ENCODE measurements around the gene TDRD1.

TDRD1 gene

DNA sequence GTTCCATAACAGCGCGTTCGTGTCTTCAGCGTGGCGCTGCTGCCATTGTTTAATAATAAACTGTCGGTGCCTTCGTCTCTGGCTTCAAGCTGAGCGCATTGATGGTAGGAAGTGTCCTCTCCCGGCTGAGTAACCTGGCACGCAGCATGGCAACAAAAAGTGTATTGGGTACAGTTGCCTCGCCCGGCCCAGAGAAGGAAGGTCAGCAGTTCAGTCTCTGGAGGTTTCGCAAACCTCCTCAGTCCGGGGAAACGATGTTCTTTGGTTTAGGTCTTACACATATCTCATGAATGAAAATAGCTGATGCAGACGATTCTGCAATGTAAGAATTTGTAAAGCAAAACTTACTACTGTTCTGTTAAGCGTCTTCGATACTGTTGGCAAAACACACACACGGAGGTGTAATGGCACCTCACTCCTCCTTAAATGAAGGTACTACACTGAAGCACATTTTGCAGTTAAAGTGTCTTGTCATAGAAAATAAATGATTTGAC, 4.4 kb upstream of the TDRD1 start:
- no peak for DNase-seq (ENCODE audit: low spot score)

DNA sequence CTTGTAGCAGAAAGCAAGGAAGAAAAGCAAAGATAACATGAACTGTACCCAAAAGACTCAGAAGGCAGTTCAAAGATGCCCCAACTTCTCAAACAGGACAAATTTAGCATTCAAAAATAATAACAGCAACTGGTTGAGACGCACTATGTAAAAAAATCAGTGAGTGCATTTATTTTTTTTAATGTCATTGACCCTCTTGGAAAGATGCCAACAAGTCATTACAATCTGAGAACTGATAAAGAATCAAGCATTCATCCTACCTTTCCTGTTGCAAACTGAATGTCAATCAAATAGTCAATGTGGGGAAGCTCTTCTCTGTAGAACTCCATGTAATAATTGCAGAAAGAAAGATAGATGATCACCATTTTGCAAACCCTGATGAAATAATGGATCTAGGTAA, 3.5 kb upstream of the TDRD1 start:
- no peak for DNase-seq (ENCODE audit: low spot score)

DNA sequence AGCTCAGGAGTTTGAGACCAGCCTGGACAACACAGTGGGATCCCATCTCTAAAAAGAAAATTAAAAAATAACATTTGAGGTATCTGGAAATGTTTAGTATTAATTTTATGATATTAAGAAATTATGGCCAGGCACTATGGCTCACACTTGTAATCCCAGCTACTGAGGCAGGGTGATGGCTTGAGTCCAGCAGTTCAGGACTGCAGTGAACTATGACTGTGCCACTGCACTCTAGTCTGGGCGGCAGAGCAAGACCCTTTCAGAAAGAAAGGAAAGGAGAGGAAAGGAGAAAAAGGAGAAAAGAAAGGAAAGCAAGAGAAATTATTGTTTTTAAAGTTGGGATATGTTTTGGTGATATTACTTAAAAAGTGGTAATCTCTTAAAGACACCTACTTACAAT, 2.6 kb upstream of the TDRD1 start:
- DNase-seq (ENCODE audit: low spot score): no peak

DNA sequence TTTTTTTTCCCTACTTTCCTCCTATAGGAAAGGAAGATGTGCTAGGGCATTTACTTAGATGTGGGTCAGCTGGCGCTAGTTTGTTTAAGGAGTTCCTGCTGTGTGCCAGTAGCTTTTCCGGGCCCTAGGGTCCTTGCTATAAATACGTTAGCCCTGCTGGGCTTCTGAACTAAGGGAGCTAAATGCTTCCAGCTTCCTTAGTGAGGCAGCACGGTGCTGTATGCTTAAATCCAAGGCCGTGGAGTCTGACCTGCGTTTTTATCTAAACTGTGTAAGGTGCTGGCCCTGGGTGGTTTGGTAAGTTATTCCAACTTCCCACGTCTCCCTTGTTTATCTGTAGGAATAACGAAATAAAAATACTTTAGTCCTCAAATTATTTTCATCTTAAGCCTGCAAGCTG, 594 bp downstream of the TDRD1 start:
- DNase-seq (ENCODE audit: low spot score): no peak

DNA sequence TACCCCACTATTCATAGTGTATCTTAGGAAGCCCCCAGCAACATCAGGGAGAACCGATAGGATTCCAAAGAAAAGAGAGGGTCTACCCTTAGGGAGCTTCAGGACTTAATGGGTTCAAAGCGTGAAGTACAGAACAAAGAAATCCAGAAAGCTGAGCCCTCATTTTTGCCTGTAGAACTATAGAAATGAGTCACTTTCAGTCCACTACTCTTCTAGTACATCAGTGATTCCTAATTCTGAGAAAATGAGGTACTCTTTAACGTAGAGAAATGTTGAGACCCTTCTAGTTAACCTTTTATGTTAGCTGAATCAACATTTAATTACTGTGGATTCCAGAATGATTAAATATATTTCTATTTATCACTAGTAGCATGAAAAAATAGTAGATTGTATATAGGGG, 1.8 kb downstream of the TDRD1 start:
- no peak for DNase-seq (ENCODE audit: low spot score)

DNA sequence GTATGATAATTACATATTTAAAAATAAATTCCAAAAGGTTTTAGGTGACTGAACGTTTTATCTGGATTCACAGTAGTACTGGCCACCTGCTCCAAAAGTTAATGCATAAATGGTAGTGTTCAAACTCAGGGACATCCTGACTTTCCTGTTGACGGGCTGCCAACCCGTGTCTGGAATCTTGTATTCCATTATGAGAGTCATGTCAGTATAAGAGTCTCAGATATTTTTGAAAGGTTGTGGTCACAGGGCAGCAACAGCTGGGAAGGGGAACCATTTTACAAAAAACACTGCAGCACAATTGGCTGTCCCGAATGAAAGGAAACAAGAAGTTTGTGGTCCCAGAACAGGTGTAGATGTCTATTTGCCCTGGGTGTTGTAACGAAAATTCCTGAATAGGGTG, 2.8 kb downstream of the TDRD1 start:
- no peak for DNase-seq (ENCODE audit: low spot score)

DNA sequence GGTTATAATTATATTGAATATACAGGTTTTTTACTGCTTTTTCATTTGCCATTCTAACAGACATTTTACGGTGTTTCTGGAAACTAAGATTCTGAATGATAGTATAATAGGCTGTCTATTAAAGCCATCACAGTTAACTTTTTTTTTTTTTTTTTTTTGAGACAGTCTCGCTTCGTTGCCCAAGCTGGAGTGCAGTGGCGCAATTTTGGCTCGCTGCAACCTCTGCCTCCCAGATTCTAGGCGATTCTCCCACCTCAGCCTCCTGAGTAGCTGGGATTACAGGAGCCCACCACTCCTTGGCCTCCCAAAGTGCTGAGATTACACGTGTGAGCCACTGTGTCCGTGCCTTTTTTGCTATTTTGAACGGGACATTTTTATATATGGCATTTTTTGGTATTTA, 4.4 kb downstream of the TDRD1 start:
- no peak for DNase-seq (ENCODE audit: low spot score)

DNA sequence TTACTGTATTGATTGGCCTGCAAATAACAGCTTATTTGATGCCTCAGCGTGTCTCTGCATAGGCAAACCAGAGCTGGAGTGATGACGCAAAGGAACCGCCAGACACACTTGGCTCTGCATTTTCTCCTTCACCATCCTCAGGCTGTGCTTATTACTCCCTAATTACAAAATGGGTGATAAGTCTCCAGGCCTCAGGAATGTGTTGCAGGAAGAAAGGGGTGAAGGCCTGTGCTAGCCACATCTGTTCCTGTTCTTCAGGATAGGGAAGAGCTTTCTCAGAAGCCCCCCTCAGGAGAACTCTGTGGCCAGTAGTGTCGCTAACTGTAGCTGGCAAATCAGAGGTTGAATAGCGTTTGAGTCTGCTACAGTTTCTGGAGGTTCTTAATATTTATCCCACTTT, 5.1 kb downstream of the TDRD1 start:
- DNase-seq (ENCODE audit: low spot score): no peak

DNA sequence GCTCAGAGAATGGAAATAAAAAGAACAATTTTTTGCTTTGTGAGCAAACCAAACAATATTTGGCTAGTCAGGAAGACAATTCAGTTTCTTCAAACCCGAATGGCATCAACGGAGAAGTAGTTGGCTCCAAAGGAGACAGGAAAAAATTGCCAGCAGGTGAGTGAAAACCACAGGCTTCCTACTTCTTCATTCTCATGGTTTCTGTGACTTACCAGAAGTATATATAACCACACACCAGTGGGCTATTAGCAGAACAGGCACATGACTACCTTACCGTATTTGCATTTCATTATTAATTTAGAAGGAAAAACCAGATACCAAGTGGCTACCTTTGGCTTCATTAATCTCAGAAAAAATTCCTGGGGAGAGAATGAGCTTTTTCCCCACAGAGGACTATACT, 8.8 kb downstream of the TDRD1 start:
- DNase-seq (ENCODE audit: low spot score): no peak

DNA sequence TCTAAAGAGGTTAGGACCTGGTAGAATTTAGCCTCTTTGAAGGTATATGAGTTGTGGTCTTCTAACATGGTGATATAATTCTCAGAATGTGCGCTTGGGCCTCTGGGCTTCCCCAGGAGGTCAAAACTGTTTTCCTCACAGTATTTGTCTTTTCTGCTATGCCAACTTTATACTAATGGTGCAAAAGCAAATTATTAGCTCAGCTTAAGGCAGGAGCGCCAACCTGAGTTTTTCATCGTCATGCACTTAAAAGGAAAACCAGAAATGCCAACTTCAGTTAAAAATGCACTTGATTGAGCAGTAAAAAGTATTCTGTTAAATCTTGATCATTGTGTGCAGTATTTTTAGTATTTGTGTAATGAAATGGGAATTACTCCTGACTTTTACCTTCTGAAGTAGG, 9.7 kb downstream of the TDRD1 start:
- DNase-seq (ENCODE audit: low spot score): no peak

DNA sequence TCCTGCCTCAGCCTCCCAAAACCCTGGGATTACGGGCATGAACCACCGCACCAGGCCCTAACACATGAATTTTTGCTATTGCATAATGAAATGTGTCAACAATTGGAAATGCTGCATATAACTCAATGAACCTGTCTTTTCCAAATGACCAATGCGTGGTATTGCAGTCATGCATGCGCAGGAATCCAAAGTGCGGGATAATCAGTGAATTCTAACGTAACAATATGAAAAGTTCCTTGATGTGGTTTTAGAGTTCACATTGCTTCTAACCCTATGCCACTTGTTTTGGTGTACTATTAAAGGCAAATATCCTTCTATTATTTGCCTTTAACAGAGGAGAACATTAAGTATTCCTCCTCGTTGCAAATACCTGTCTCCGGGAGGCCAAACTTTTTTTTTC, 10.5 kb downstream of the TDRD1 start:
- DNase-seq (ENCODE audit: low spot score): no peak

DNA sequence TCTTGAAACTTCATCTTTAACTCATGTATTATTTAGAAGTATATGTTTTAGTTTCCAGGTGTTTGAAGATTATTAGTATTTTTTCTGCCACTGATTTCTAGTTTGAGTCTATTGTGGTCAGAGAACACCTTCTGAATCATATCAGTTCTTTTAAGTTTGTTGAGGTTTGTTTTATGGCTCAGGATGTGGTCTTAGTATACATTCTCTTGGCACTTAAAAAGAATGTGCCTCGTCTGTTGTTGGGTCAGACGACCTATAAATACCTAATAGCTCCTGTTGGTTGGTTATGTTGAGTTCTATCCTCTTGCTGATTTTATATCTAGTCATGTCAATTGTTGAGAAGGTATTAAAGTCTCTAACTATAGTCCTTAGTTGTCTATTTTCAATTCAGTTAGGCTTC, 15.9 kb downstream of the TDRD1 start:
- DNase-seq (ENCODE audit: low spot score): no peak

DNA sequence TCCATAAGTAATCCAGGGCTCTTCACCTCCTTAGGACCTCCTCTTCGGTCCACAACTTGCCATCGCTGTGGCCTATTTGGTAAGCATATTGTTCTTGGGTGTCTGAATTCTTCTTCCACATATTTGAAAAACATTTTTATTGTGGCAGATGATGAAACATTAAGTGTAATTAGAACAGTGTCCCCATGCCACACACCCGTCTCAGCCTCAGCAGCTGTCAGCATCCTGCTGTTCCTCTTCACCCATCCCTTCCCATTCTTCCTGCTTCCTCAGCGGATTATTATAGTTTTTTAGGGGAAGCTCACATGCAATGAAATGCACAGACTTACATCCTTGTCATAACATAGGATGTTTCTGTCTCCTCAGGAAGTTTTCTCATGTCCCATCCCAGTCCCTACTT, 20.1 kb downstream of the TDRD1 start:
- DNase-seq (ENCODE audit: low spot score): no peak

DNA sequence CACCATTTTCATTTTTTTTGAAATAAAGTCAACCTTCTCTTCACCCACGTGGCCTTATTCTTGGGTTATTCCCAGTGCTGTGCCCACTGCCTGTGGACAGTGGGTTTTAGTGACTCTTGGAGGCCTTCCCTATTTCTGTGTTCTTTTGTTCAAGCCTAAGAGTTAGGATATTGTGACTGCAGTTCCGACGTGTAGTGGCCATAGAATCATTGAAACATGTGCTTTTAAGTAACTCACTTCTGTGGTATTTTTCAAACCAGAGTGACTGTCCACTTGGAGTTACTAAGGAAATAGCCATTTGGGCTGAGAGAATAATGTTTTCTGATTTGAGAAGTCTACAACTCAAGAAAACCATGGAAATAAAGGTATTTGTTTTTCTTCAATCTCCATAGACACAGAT, 23.7 kb downstream of the TDRD1 start:
- no peak for DNase-seq (ENCODE audit: low spot score)

DNA sequence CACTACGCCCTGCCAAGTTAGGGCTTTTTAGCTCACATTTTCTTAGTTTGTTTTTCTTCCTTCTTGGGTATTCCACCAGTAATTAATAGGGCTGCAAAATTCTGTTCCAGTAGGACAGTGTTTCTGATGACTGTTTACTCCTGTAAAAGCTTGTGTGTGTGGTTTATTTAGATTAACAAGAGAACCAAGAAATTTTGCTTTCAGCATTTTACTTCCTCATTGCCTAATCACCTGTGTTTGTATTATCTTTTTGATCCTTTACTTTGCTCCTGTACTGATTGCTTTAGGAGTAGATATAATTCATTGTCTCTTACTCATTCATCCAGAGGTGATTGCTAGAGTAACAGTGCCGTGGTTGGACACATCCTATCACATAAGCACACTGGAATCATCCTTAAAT, 27.7 kb downstream of the TDRD1 start:
- no peak for DNase-seq (ENCODE audit: low spot score)

DNA sequence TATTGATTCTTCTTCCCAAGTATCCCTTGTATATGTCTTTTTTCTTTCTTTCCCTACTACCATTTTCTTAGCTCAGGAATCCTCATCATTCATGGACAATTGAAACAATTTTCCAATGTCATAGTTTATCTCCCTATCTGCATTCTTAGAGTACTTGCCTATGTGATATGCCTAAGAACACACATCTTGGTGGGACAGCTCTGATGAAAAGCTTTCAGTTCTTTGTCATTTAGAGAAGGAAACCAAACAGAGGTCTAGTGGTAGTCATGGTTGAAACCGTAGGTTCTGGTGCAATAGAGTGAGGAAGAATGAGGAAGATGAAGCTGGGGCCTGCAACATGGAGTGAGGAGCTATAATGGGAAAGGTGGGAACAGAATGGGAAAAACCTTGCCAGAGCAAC, 28.2 kb downstream of the TDRD1 start:
- DNase-seq (ENCODE audit: low spot score): no peak

DNA sequence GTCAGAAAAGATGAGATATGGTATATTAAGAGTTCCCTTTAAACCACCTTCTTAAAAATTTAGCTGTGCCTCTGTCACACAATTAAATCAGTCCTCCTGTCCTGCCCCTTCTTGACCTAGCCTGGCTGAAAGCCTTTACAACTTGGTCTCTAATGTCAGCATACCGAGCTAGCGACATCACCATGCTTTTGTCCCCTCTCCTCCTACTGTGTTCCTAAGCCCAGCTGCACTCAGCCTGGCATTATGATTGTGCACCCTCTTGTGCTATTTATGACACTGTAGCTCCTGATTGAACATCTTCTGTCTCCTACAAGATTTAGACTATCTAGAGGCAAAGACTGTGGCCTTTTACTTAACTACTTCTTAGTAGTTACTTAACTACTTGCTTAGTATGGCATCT, 29.2 kb downstream of the TDRD1 start:
- DNase-seq (ENCODE audit: low spot score): no peak

DNA sequence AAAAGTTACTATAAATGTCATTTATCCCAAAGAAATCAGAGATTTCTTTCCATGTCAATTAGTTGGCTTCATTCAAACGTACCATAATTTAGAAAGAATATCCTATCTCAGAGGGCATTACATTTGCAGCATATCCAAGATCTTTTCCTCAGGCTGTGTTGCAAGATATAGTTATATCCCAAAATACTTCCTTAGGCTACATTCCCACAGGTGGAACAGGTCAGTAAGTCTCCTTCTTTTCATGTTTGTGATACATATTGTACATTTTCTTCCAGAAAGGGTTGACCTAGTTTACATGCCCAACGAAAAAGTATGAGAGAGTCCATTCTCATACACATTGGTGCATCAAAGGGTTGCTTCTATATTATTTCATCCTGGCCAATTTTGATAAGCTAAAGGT, 33.0 kb downstream of the TDRD1 start:
- DNase-seq (ENCODE audit: low spot score): no peak

DNA sequence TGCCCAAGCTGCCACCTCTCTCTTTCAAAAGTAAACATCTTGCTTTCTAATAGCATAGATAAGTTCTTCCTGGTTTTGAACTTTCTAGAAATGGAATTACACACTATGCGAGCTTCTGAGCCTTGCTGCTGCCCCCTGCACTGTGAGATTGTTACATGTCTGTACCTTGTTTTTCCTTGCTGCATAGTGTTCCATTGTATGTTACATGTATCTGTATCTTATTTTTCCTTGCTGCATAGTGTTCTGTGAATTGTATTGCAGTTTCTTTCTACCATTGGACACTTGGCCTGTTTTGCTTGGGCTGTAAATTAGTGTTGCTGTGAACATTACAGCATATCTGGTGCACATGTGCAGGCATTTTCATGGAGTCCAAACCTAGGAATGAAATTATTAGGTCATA, 35.9 kb downstream of the TDRD1 start:
- DNase-seq (ENCODE audit: low spot score): no peak

DNA sequence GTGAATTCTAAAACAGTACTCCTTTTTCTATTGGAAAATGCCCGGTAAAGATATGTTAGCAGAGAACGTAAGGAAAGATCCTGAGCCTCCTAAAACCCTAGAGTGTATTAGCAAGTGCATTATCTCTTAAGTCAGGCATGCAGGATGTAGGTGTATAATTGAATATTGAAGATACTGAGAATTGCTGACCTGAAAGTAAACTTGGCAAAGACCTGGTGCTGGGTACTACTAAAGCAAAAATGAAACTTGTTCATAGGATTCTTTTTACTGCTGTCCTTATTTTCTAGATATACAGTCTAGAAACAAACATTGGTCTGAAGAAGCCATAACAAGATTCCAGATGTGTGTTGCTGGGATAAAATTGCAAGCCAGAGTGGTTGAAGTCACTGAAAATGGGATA, 41.1 kb downstream of the TDRD1 start:
- DNase-seq (ENCODE audit: low spot score): no peak

DNA sequence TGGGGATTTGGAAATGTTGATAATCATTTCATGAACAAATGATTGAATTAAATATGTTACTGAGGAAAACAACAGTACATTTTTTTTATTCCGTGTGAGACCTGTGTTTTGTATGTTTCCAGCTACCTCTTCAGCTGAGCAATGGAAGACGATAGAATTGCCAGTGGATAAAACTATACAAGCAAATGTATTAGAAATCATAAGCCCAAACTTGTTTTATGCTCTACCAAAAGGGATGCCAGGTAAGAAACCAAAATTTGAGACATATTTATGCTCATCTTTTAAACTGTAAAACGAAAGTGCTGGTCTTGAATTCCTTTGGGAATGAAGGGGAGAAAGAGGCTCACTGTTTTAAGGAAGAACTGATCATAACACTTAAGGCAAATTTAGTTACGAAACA, 42.1 kb downstream of the TDRD1 start:
- DNase-seq (ENCODE audit: low spot score): no peak

DNA sequence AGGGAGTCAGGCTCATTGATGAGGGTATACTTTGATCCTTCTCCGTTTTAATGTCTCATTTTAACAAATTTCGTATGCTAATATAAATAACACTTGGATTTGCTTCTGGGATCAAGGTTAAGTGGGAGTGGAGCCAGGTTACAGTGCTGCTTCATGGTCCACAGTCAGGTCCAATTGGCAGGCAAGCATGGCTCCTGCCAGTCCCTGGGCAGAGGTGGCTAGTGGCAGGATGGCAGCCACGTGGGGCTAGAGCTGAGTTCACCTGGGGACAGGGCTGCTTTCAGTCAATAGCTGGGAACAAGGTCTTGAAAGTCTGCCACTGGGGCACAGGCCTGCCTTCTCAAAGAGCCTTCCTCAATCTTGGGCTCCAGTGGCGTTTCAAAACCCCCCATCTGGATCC, 43.9 kb downstream of the TDRD1 start:
- no peak for DNase-seq (ENCODE audit: low spot score)

DNA sequence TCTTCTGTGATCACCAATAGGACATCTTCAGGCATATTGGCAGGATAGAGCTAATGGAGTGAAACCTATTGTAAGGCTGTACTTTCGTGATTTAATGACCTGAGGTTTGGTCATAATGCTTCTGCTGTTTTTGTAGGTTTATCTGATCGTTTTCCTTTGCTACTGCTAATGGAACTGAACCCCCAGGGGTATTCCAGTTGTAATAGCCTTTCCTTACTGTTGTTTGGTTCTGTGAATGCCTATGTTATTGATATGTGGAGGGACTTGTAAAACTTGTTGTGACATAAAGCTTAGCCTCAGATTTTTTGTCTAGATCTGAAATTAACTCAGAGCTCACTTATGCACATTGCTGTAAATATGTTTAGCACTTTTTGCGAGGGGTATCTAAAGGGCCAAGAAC, 49.0 kb downstream of the TDRD1 start:
- no peak for DNase-seq (ENCODE audit: low spot score)

DNA sequence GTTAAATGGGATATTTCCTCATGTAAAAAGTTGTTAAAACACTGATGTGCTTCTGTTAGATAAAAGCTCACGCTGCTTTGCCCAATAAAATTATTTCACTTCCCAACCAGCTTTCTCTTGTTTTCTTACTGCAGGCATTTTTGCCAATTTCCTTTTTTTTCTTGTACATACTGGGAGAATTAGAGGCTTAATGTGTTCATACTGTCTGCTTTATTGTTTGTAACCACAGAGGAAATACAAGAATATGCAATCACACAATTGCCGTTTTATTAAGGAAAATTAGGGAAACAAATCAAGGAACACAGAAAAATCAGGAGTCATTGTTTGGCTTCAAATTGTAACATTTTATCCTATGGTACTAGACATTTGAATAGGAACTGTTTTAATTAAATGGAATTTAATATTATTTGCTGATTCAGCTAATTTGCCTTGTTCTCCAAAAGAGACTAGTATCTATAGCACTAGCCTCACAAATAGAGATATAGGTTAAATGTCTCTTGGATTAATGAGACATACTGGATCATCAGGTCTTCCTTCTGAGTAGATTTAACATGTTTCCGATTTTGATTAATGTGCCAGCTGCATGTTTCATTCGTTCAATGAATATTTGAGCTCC, 53.5 kb downstream of the TDRD1 start:
- no peak for DNase-seq (ENCODE audit: low spot score)

DNA sequence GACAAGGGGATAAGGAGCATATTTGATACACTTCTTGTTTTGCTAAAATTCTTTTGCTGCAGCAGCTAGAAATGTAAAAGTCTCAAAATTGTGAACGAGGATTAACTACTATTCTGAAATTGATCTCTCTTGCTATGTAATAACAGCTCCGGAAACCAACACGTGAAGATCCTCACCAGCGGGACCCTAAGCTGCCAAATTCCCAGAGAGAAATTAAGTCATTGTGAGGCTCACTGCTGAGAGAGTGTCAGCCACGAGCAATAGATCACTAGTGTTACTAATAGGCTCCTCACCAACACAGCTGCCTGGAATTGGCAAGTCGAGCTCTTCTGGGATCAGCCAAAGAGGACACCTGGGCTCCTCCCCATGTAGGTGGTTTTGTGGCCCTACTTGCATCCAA, 54.3 kb downstream of the TDRD1 start:
- no peak for DNase-seq (ENCODE audit: low spot score)
